GM12801 (cell line): ENCODE measurements around the gene BAIAP3.

Experiments
- CTCF ChIP-seq: IDR thresholded peaks from one replicate; pipeline ENCODE4 v1.5.1; 2011; ENCODE audit warnings: control low read depth; ENCODE audit not compliant: insufficient read length; ENCODE audit errors: extremely low read depth

Gene BAIAP3

GRCh38 chr16:1346422-1347285 lies 13.2 kb downstream of the BAIAP3 start:
- TF ChIP-seq CTCF: no peak

- no peak for TF ChIP-seq CTCF
Measured at GRCh38 chr16:1347286-1347855, 13.9 kb downstream of the BAIAP3 start.

GRCh38 chr16:1347962-1348361 lies 14.5 kb downstream of the BAIAP3 start:
- TF ChIP-seq CTCF: no peak

- no peak for TF ChIP-seq CTCF
Measured at GRCh38 chr16:1348441-1348840, 15.0 kb downstream of the BAIAP3 start.

- no peak for TF ChIP-seq CTCF
Measured at GRCh38 chr16:1348926-1349325, 15.5 kb downstream of the BAIAP3 start.

- no peak for TF ChIP-seq CTCF
Measured at GRCh38 chr16:1349351-1349750, 15.9 kb downstream of the BAIAP3 start.

GRCh38 chr16:1349951-1350350 lies 16.5 kb downstream of the BAIAP3 start:
- no peak for TF ChIP-seq CTCF
